Measurements from ENCODE around the gene CSPG5. TPM values are rescaled to one million over a fixed set of nuclear protein-coding genes. Genes with fewer than 3 reads are reported as not detected.

Gene CSPG5
- total and polyA plus RNA-seq, 2 donors (not counting 1 experiment from before 2014, with no cell fraction given) = 0.04 to 0.99 TPM

DNA sequence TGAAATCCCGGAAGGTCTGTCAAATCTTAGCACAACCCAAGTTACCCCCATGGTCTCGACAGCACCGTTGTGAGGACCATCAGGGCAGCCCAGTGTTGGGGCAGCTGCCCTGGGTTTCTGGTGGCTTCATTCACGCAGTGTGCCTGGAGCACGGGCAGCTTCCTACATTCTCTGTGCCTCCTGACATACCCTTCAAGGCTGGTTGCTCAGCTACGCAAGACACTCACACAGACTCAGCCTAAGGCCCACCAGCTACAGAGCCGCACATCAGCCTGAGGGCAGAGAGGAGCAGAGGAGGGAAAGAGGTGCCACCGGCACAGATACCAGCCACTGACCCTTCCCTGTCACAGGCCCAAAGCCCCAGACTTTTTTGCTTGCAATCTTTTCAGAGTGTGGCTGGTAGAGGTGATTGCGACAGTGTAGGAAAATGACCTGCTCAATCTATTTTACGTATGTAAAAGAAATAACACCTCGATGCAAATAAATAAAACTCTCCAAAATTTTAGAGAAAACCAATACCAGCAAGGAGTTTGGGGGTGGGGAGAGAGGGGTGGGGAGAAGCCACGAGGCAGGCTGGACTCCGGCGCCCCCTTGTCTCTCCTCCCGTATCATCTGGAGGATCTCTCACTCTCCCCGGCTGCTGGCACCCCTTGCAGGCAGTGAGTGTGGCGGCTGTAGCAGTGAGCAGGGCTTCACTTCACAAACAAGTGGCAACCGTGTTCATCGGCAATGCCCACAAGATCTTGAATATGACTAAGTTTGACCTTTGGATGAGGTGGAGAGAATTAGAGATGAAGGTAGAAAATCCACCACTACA, 12.7 kb downstream of the CSPG5 start:
- ChIA-PET CTCF (no interaction called here), POLR2A (no interaction called here)
- DNase-seq (no peak), ATAC-seq (ENCODE audit: low read depth) (no peak)
- peaks cover 0 to 3% (median 0%) of the 10 kb centered on the region in 4 experiments for H3K27me3 ChIP-seq (replicated peaks in 1 of 4; ENCODE audit: control extremely low read depth in 1 of 4, control insufficient read depth in 3 of 4, insufficient read depth in 4 of 4, low read length in 3 of 4)
- 98% methylated on average over 11 of the region's 19 CpGs for WGBS (ENCODE audit: insufficient coverage)
- no peak overlapping the region for H3K4me3 ChIP-seq (ENCODE audit: control extremely low read depth in 1 of 5, extremely low read depth in 1 of 5, insufficient read depth in 1 of 5, low read depth in 2 of 5, low read length in 4 of 5)
- H3K36me3 ChIP-seq (replicated peaks in 1 of 2; ENCODE audit: control extremely low read depth in 1 of 2, control insufficient read depth in 1 of 2, extremely low read depth in 1 of 2, insufficient read depth in 2 of 2, low read length in 1 of 2) = no peaks in the 10 kb centered on the region
- intact Hi-C loops (cut with micrococcal nuclease) = no loop called here
- no peaks in the 10 kb centered on the region for H3K79me2 ChIP-seq (ENCODE audit: control insufficient read depth, insufficient read depth, low read length)
- no peaks in the 10 kb centered on the region for H3K4me1 Mint-ChIP-seq
- H3K9me3 ChIP-seq (ENCODE audit: control extremely low read depth in 1 of 3, control insufficient read depth in 2 of 3, insufficient read depth in 1 of 3, low read length in 2 of 3) = no peaks in the 10 kb centered on the region
- H3K27me3 Mint-ChIP-seq = no peaks in the 10 kb centered on the region
- no peaks in the 10 kb centered on the region for H3K4me1 ChIP-seq (ENCODE audit: control insufficient read depth in 2 of 2, insufficient read depth in 2 of 2, low read length in 2 of 2)
- no peaks in the 10 kb centered on the region for H3K9me3 Mint-ChIP-seq (ENCODE audit: insufficient read depth)
- no peak overlapping the region for H3K4me3 Mint-ChIP-seq
- H4K20me1 ChIP-seq (ENCODE audit: control insufficient read depth, insufficient read depth, low read length, poor library complexity, severe bottlenecking) = no peaks in the 10 kb centered on the region
- no peak overlapping the region for H3K27ac ChIP-seq (ENCODE audit: low read length in 2 of 2)
- no peak overlapping the region for H3K27ac Mint-ChIP-seq
- no peak overlapping the region for H3K9ac ChIP-seq (ENCODE audit: low read length)
- no peak overlapping the region for H3K4me2 ChIP-seq (replicated peaks; ENCODE audit: low read depth, low read length, poor library complexity, severe bottlenecking)
- TF ChIP-seq, protein P1, sequence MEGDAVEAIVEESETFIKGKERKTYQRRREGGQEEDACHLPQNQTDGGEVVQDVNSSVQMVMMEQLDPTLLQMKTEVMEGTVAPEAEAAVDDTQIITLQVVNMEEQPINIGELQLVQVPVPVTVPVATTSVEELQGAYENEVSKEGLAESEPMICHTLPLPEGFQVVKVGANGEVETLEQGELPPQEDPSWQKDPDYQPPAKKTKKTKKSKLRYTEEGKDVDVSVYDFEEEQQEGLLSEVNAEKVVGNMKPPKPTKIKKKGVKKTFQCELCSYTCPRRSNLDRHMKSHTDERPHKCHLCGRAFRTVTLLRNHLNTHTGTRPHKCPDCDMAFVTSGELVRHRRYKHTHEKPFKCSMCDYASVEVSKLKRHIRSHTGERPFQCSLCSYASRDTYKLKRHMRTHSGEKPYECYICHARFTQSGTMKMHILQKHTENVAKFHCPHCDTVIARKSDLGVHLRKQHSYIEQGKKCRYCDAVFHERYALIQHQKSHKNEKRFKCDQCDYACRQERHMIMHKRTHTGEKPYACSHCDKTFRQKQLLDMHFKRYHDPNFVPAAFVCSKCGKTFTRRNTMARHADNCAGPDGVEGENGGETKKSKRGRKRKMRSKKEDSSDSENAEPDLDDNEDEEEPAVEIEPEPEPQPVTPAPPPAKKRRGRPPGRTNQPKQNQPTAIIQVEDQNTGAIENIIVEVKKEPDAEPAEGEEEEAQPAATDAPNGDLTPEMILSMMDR (IDR thresholded peaks at IDR 0.05) = no peak
- no peak overlapping the region for H2AFZ ChIP-seq (ENCODE audit: insufficient read depth, low read depth, low read length, poor library complexity, severe bottlenecking)

DNA sequence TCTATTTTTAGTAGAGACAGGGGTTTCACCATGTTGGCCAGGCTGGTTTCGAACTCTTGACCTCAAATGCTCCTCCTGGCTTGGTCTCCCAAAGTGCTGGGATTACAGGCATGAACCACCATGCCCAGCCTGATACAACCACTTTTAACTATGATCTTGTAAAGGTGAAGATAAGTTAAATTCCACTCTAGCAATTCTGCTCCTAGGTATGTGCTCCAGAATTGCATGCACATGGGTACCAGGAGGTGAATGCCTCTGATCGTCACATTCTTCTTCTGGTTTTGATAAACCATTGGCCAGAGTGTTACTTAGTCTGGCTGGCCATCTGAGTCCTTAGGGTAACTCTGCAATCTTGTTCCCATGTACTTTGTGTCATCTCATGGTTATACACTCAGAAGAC, 22.3 kb downstream of the CSPG5 start:
- Mint-ChIP-seq H3K4me1 (no peaks in the 10 kb centered on the region), H3K27me3 (peaks cover 13% of the 10 kb centered on the region), H3K27ac (no peak overlapping the region), H3K9me3 (ENCODE audit: insufficient read depth) (peaks cover 3% of the 10 kb centered on the region), H3K4me3 (no peak overlapping the region)
- TF ChIP-seq, protein P1 (IDR thresholded peaks at IDR 0.05) = no peak
- TF ChIP-seq EZH2 (IDR thresholded peaks at IDR 0.05; ENCODE audit: borderline replicate concordance, insufficient read depth, low read depth, low read length, poor library complexity, severe bottlenecking) = no peak
- peaks cover 0 to 9% (median 0%) of the 10 kb centered on the region in 4 experiments for H3K27me3 ChIP-seq (replicated peaks in 1 of 4; ENCODE audit: control extremely low read depth in 1 of 4, control insufficient read depth in 3 of 4, insufficient read depth in 4 of 4, low read length in 3 of 4)
- no peak overlapping the region for H3K4me2 ChIP-seq (replicated peaks; ENCODE audit: low read depth, low read length, poor library complexity, severe bottlenecking)
- H2AFZ ChIP-seq (ENCODE audit: insufficient read depth, low read depth, low read length, poor library complexity, severe bottlenecking) = no peak overlapping the region
- H3K4me3 ChIP-seq (ENCODE audit: control extremely low read depth in 1 of 5, extremely low read depth in 1 of 5, insufficient read depth in 1 of 5, low read depth in 2 of 5, low read length in 4 of 5) = no peak overlapping the region
- intact Hi-C loops (cut with micrococcal nuclease) = no loop called here
- no peaks in the 10 kb centered on the region for H3K36me3 ChIP-seq (replicated peaks in 1 of 2; ENCODE audit: control extremely low read depth in 1 of 2, control insufficient read depth in 1 of 2, extremely low read depth in 1 of 2, insufficient read depth in 2 of 2, low read length in 1 of 2)
- ChIA-PET POLR2A (no interaction called here), CTCF (no interaction called here)
- H3K4me1 ChIP-seq (ENCODE audit: control insufficient read depth in 2 of 2, insufficient read depth in 2 of 2, low read length in 2 of 2) = no peaks in the 10 kb centered on the region
- H4K20me1 ChIP-seq (ENCODE audit: control insufficient read depth, insufficient read depth, low read length, poor library complexity, severe bottlenecking) = no peaks in the 10 kb centered on the region
- 100% methylated on average over 2 of the region's 2 CpGs for WGBS (ENCODE audit: insufficient coverage)
- no peak overlapping the region for H3K27ac ChIP-seq (ENCODE audit: low read length in 2 of 2)
- no peak for ATAC-seq (ENCODE audit: low read depth)
- DNase-seq = no peak
- H3K9ac ChIP-seq (ENCODE audit: low read length) = no peak overlapping the region
- no peaks in the 10 kb centered on the region for H3K79me2 ChIP-seq (ENCODE audit: control insufficient read depth, insufficient read depth, low read length)
- H3K9me3 ChIP-seq (ENCODE audit: control extremely low read depth in 1 of 3, control insufficient read depth in 2 of 3, insufficient read depth in 1 of 3, low read length in 2 of 3) = peaks cover 0 to 3% (median 2%) of the 10 kb centered on the region in 3 donors
